ENCODE results near the gene DNAAF2. TPM values are rescaled to one million over a fixed set of nuclear protein-coding genes. Genes with fewer than 3 reads are reported as not detected.

DNAAF2 gene
- total and polyA plus RNA-seq, 2 of the 13 experiments (the other 11 are each of a cell fraction or from before 2014, with no cell fraction given) = 6.1 to 13.6 TPM

- TF ChIP-seq EP300 (IDR thresholded peaks at IDR 0.05; ENCODE audit: low read depth in 2 of 2, low read length in 2 of 2) = peak in 1 of 2 experiments; percentile 57; a peak in 1 of 4 replicates
- no peak for TF ChIP-seq EP300 (CRISPR knock-in tag; IDR thresholded peaks at IDR 0.05; ENCODE audit: borderline replicate concordance)
- TF ChIP-seq, protein P1, sequence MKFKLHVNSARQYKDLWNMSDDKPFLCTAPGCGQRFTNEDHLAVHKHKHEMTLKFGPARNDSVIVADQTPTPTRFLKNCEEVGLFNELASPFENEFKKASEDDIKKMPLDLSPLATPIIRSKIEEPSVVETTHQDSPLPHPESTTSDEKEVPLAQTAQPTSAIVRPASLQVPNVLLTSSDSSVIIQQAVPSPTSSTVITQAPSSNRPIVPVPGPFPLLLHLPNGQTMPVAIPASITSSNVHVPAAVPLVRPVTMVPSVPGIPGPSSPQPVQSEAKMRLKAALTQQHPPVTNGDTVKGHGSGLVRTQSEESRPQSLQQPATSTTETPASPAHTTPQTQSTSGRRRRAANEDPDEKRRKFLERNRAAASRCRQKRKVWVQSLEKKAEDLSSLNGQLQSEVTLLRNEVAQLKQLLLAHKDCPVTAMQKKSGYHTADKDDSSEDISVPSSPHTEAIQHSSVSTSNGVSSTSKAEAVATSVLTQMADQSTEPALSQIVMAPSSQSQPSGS (CRISPR knock-in tag; IDR thresholded peaks at IDR 0.05) = no peak
- TF ChIP-seq, protein P2, sequence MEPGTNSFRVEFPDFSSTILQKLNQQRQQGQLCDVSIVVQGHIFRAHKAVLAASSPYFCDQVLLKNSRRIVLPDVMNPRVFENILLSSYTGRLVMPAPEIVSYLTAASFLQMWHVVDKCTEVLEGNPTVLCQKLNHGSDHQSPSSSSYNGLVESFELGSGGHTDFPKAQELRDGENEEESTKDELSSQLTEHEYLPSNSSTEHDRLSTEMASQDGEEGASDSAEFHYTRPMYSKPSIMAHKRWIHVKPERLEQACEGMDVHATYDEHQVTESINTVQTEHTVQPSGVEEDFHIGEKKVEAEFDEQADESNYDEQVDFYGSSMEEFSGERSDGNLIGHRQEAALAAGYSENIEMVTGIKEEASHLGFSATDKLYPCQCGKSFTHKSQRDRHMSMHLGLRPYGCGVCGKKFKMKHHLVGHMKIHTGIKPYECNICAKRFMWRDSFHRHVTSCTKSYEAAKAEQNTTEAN (CRISPR knock-in tag; conservative IDR thresholded peaks at IDR 0.05) = 0 out of 2 replicates have a peak, but pooled peaks have one; percentile 22
- TF ChIP-seq KDM2A (CRISPR knock-in tag; IDR thresholded peaks at IDR 0.05; ENCODE audit: borderline replicate concordance, low read depth) = peak; percentile 75; the same call in 1 of the 2 replicates
- TF ChIP-seq E2F2 (CRISPR knock-in tag; IDR thresholded peaks at IDR 0.05; ENCODE audit: borderline replicate concordance) = no peak
- no peak for TF ChIP-seq SOX6 (IDR thresholded peaks at IDR 0.05)
- TF ChIP-seq SOX6 (CRISPR knock-in tag; IDR thresholded peaks at IDR 0.05) = no peak; the same call in 1 of the 2 replicates
- TF ChIP-seq ZNF510 (CRISPR knock-in tag; IDR thresholded peaks at IDR 0.05; ENCODE audit: low read depth) = peak; percentile 69; the same call in 1 of the 2 replicates
- TF ChIP-seq ZNF367 (CRISPR knock-in tag; IDR thresholded peaks at IDR 0.05; ENCODE audit: borderline replicate concordance) = peak; percentile 15; the same call in 1 of the 2 replicates
- TF ChIP-seq RFX1 (IDR thresholded peaks at IDR 0.05) = no peak
- no peak; the same call in 1 of the 2 replicates for TF ChIP-seq CBX5 (CRISPR knock-in tag; IDR thresholded peaks at IDR 0.05; ENCODE audit: borderline replicate concordance)
- no peak for TF ChIP-seq ZNF253 (CRISPR knock-in tag; IDR thresholded peaks at IDR 0.05; ENCODE audit: borderline replicate concordance)
- no peak for TF ChIP-seq ZNF496 (CRISPR knock-in tag; IDR thresholded peaks at IDR 0.05; ENCODE audit: insufficient replicate concordance)
- TF ChIP-seq NFKB2 (CRISPR knock-in tag; IDR thresholded peaks at IDR 0.05; ENCODE audit: borderline replicate concordance) = peak; percentile 74; the same call in 1 of the 2 replicates
- TF ChIP-seq XRCC5 (optimal IDR thresholded peaks at IDR 0.05; ENCODE audit: low read length) = peak; percentile 40
- no peak for TF ChIP-seq ZNF329 (CRISPR knock-in tag; IDR thresholded peaks at IDR 0.05; ENCODE audit: low read depth)
- no peak for TF ChIP-seq ZBTB37 (CRISPR knock-in tag; IDR thresholded peaks at IDR 0.05)
- TF ChIP-seq MEIS1 (CRISPR knock-in tag; IDR thresholded peaks at IDR 0.05; ENCODE audit: borderline replicate concordance) = no peak; the same call in none of the 2 replicates
- TF ChIP-seq HMG20A (CRISPR knock-in tag; IDR thresholded peaks at IDR 0.05; ENCODE audit: borderline replicate concordance) = no peak
- TF ChIP-seq KLF11 (CRISPR knock-in tag; IDR thresholded peaks at IDR 0.05) = peak; percentile 48; the same call in 1 of the 2 replicates
- TF ChIP-seq THAP7 (CRISPR knock-in tag; IDR thresholded peaks at IDR 0.05) = no peak
- TF ChIP-seq DNMT3B (CRISPR knock-in tag; conservative IDR thresholded peaks at IDR 0.05) = peak; percentile 25; the same call in 1 of the 2 replicates
Measured at GRCh38 chr14:49620182-49621113, 14.6 kb downstream of the DNAAF2 start, which contains the start of the genes MGAT2 and RPL36AL (continued).
